ENCODE measurements around the gene GARIN3.

The GARIN3 gene

DNA sequence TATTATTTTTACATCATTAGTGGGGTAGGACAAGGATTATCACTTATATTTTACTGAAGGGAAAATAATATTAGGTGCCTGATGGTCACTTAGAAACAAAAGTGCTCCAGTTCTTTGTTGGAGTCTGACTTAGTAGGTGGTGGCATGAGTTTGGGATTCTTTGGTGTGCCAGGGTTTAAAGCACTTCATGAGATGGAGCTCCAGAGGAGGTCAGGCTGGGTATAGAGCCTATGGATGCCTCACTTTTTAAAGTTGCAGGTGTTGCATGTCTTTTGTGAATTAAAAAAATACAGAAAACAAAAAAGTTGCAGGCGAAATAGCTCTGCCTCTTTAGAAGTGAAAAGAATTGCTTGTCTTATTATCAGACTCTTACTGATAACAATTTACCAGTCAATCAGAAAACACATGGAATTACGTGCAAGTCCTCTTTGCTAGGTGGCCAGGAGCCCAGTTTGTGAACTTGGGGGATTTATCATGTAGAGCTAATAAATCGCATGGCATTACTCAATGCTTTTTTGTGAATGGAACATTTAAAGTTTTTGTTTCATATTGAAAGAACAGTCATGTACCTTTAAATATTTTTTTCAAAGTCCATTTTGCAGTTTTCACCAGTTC is 16.2 kb upstream of the GARIN3 start:
- no peak overlapping the region for H3K4me3 ChIP-seq (ENCODE audit: low read depth in 1 of 2, low read length in 1 of 2)
- peaks cover 50% of the 10 kb centered on the region for H3K27me3 ChIP-seq
- no peaks in the 10 kb centered on the region for H3K9me3 ChIP-seq
- H3K36me3 ChIP-seq: no peaks in the 10 kb centered on the region
- H3K27ac ChIP-seq: no peak overlapping the region
- no peaks in the 10 kb centered on the region for H3K4me1 ChIP-seq (ENCODE audit: control insufficient read depth in 1 of 2, insufficient read depth in 1 of 2, low read depth in 1 of 2, low read length in 1 of 2)
- no peak for TF ChIP-seq CTCF (IDR thresholded peaks at IDR 0.05)

DNA sequence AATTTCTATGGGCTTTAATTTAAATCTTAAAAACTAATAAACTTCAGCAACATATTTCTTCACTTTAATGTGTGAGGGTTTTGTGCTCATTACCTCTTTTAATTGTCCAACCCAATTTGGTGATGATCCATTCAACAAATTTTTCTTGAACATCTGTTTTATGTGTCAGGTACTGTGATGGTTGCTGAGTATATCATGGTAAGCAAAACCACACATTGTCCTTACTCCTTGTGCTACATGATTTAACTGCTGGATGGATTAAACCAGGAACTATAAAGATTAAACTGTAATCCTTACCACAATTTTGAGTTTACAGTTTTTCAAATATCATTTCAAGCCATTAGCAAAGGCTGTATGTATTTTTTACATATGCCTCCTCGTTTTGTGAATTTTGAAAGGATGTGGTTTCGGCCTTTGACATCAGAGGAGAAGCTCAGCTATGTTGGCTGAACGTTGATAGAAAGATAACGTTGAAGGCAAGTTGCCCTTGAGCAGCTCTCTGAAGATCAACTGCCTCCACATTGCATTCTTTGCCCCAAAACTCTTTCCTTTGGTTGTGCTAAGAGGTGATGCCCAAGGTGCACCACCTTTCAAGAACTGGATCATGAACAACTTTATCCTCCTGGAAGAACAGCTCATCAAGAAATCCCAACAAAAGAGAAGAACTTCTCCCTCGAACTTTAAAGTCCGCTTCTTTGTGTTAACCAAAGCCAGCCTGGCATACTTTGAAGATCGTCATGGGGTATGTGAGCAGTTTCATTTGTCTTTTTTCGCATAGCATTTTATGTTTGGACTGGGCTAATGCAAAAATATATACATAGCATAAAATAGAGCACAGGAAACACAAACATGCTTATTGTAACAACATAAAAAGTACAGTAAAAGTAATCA is 14.6 kb upstream of the GARIN3 start, which contains the start of gene ITK:
Gene ITK, plus strand, starts transcription at position 467 of the 891 bp plus-strand sequence. Its CDS starts 138 bp downstream, at position 605.
- H3K4me1 ChIP-seq (ENCODE audit: control insufficient read depth in 1 of 2, insufficient read depth in 1 of 2, low read depth in 1 of 2, low read length in 1 of 2): no peaks in the 10 kb centered on the region
- no peak within 1 kb of the TSS for H3K27ac ChIP-seq
- H3K9me3 ChIP-seq: no peaks in the 10 kb centered on the region
- H3K4me3 ChIP-seq (ENCODE audit: low read depth in 1 of 2, low read length in 1 of 2): no peak within 1 kb of the TSS
- H3K27me3 ChIP-seq: peaks cover 50% of the 10 kb centered on the region
- TF ChIP-seq CTCF (IDR thresholded peaks at IDR 0.05): no peak
- no peaks in the 10 kb centered on the region for H3K36me3 ChIP-seq

GRCh38 chr5:157178966-157179365 is 12.9 kb upstream of the GARIN3 start:
- Histone ChIP-seq H3K9me3 (no peaks in the 10 kb centered on the region), H3K36me3 (no peaks in the 10 kb centered on the region), H3K27ac (no peak overlapping the region), H3K27me3 (peaks cover 48% of the 10 kb centered on the region), H3K4me3 (ENCODE audit: low read depth in 1 of 2, low read length in 1 of 2) (no peak overlapping the region), H3K4me1 (ENCODE audit: control insufficient read depth in 1 of 2, insufficient read depth in 1 of 2, low read depth in 1 of 2, low read length in 1 of 2) (no peaks in the 10 kb centered on the region)
- no peak for TF ChIP-seq CTCF (IDR thresholded peaks at IDR 0.05)

GRCh38 chr5:157177953-157178352 is 11.9 kb upstream of the GARIN3 start:
- H3K36me3 ChIP-seq: no peaks in the 10 kb centered on the region
- peaks cover 40% of the 10 kb centered on the region for H3K27me3 ChIP-seq
- no peaks in the 10 kb centered on the region for H3K9me3 ChIP-seq
- TF ChIP-seq CTCF (IDR thresholded peaks at IDR 0.05): no peak
- H3K4me1 ChIP-seq (ENCODE audit: control insufficient read depth in 1 of 2, insufficient read depth in 1 of 2, low read depth in 1 of 2, low read length in 1 of 2): no peaks in the 10 kb centered on the region
- H3K27ac ChIP-seq: no peak overlapping the region
- no peak overlapping the region for H3K4me3 ChIP-seq (ENCODE audit: low read depth in 1 of 2, low read length in 1 of 2)

DNA sequence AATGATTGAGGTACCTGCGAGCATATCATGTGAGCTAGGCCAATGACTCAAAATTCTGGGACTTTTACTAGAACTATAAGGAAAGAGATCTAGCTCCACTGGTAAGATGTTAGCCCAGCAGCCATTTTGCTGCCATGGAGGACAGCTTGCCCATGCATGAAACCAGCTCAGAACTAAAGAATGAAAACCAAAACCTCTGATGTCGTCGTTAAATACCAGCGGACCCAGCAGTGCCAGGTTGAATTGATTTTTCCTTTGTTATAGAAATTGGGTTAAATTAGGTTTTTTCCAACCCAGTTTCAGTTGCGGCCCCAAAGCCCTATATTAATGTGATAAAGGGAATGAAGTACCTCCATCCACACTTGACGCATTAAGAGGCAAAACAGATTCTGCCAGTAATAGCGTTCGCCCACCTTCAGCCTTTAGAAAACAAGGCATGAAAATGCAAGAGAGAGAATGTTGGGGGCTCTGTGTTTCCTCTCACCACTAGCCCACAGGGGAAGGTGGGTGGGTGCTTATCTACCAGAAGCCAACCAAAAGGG is 9.1 kb upstream of the GARIN3 start:
- H3K4me3 ChIP-seq (ENCODE audit: low read depth in 1 of 2, low read length in 1 of 2): no peak overlapping the region
- H3K27ac ChIP-seq: no peak overlapping the region
- no peaks in the 10 kb centered on the region for H3K9me3 ChIP-seq
- no peak for TF ChIP-seq CTCF (IDR thresholded peaks at IDR 0.05)
- no peaks in the 10 kb centered on the region for H3K4me1 ChIP-seq (ENCODE audit: control insufficient read depth in 1 of 2, insufficient read depth in 1 of 2, low read depth in 1 of 2, low read length in 1 of 2)
- no peaks in the 10 kb centered on the region for H3K36me3 ChIP-seq
- H3K27me3 ChIP-seq: peaks cover 25% of the 10 kb centered on the region
